Testis (tissue), 2 donors: ENCODE data around the gene ZSCAN21.

Experiments used
- POLR2A ChIP-seq: fragments of 450-650 bp; IDR thresholded peaks from one replicate; pipeline ENCODE4 v1.6.1; 2017; ENCODE audit warnings: antibody characterized with exemption, mild to moderate bottlenecking, moderate library complexity
- TF ChIP-seq, protein P1 (sequence below), 3 experiments: fragments of 450-650 bp in 2 of 3; fragments of 200-600 bp in 1 of 3; sonication (generic) in 1 of 3; IDR thresholded peaks; one replicate each; pipeline ENCODE4 v1.5.1; 2016 to 2019; ENCODE audit warnings: antibody characterized with exemption in 3 of 3, mild to moderate bottlenecking in 2 of 3, moderate library complexity in 1 of 3

DNA sequence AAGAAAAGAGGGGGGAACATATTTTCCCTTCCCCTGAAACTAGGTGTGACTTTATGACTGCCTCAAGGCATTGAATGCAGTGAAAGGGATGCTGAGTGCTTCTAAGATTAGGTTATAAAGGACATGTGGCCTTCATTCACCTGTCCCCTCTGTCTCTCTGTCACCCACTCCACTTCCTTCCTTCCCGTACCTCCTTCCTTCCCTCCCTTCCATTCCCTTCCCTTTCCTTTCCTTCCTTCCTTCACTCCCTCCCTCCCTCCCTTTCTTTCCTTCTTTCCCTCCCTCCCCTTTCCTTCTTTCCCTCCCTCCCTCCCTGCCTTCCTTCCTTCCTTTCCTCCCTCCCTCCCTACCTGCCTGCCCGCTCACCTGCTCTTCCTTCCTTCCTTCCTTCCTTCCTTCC lies 38.7 kb upstream of the ZSCAN21 start:
- TF ChIP-seq, protein P1, sequence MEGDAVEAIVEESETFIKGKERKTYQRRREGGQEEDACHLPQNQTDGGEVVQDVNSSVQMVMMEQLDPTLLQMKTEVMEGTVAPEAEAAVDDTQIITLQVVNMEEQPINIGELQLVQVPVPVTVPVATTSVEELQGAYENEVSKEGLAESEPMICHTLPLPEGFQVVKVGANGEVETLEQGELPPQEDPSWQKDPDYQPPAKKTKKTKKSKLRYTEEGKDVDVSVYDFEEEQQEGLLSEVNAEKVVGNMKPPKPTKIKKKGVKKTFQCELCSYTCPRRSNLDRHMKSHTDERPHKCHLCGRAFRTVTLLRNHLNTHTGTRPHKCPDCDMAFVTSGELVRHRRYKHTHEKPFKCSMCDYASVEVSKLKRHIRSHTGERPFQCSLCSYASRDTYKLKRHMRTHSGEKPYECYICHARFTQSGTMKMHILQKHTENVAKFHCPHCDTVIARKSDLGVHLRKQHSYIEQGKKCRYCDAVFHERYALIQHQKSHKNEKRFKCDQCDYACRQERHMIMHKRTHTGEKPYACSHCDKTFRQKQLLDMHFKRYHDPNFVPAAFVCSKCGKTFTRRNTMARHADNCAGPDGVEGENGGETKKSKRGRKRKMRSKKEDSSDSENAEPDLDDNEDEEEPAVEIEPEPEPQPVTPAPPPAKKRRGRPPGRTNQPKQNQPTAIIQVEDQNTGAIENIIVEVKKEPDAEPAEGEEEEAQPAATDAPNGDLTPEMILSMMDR (IDR thresholded peaks at IDR 0.05): no peak
- no peak for TF ChIP-seq POLR2A
